Tibial artery (tissue), 4 donors: ENCODE results near the gene BPTF.
"Not testable (repeated sequence)": the region's sequence is repeated elsewhere in the genome, so short reads cannot be mapped to it uniquely, and the experiment has no call there.

Experiments
- DNase-seq, 2 donors: peaks; one replicate each; pipeline ENCODE4 v3.0.0-alpha.2; 2019
- H3K27ac ChIP-seq, 2 donors: fragments of 200-600 bp; sonication (generic) in 1 of 2; 1 replicate in 1 of 2; 2 replicates in 1 of 2; pipeline ENCODE4 v1.5.1; 2018 to 2019; ENCODE audit warnings: mild to moderate bottlenecking in 1 of 2
- H3K27me3 ChIP-seq, 2 donors: fragments of 200-600 bp; sonication (generic) in 1 of 2; one replicate each; pipeline versions ENCODE4 v1.5.1 to v1.6.0; 2016 to 2019
- H3K36me3 ChIP-seq, 3 donors: fragments of 200-600 bp; sonication (generic) in 2 of 3; one replicate each; pipeline ENCODE4 v1.5.1; 2016 to 2019; ENCODE audit warnings: mild to moderate bottlenecking in 2 of 3
- H3K4me1 ChIP-seq, 4 donors: fragments of 200-600 bp; sonication (generic) in 2 of 4; 1 replicate in 3 of 4; 2 replicates in 1 of 4; pipeline ENCODE4 v1.5.1; 2016 to 2019
- H3K4me3 ChIP-seq, 2 donors: fragments of 200-600 bp; sonication (generic) in 1 of 2; 1 replicate in 1 of 2; 2 replicates in 1 of 2; pipeline ENCODE4 v1.5.1; 2018 to 2019; ENCODE audit warnings: mild to moderate bottlenecking in 2 of 2
- H3K9me3 ChIP-seq, 3 donors: fragments of 200-600 bp; sonication (generic) in 1 of 3; one replicate each; pipeline ENCODE4 v1.5.1; 2016 to 2019
- intact Hi-C: fragments of 100-400 bp; cut with DNase I; formaldehyde crosslinking; loops from one replicate; pipeline ENCODE4 v1.15.0; 2023; ENCODE audit warnings: low total_unique reads
- TF ChIP-seq, protein P1 (sequence below), 2 experiments: fragments of 200-600 bp in 1 of 2; fragments of 450-650 bp in 1 of 2; IDR thresholded peaks; one replicate each; pipeline ENCODE4 v1.5.1; 2017 to 2019; ENCODE audit warnings: antibody characterized with exemption in 2 of 2, mild to moderate bottlenecking in 1 of 2, moderate library complexity in 1 of 2

Gene BPTF

DNA sequence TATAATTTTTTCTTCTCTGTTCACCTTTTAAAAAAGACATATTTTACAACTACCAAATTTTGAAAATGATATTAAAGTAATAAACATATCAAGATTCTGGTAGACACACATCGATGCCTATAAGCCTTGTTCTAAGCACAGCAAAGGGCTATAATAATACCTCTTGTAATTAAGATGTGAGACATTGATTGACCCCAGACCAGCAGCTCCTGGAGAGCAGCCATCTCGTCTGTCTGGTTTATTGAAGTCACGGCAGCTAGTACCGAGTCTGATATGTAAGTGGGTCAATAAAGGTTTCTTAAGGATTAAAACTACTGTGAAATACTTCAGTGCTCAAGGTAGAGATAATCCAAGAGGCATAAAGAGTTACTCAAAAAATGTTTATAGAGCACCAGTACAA lies 94.9 kb downstream of the BPTF start:
- DNase-seq = no peak
- intact Hi-C loops = no loop called here

DNA sequence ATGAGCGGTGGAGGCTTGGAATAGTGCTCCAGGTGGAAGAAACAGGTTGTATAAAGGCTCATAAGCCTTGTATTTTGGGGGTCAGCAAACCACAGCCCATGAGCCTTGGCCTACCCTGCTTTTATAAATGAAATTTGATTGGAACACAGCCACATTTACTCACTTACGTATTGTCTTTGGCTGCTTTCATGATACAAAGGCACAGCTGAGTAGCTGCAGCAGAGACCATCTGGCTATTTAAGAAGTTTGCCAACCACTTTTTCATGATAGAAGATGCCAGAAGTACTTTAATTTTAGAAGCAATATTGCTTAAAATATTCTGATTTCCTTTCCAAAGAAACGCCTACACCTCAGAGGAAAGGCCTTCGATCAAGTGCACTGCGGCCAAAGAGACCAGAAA lies 97.2 kb downstream of the BPTF start:
- Histone ChIP-seq H3K27me3 (no peaks in the 10 kb centered on the region), H3K4me3 (no peak overlapping the region), H3K9me3 (no peaks in the 10 kb centered on the region), H3K27ac (peak overlapping the region; percentile 11 to 18), H3K36me3 (peaks cover 39 to 88% (median 42%) of the 10 kb centered on the region in 3 donors), H3K4me1 (peaks cover 0 to 11% (median 5%) of the 10 kb centered on the region in 4 donors)
- no peak for DNase-seq
- TF ChIP-seq, protein P1, sequence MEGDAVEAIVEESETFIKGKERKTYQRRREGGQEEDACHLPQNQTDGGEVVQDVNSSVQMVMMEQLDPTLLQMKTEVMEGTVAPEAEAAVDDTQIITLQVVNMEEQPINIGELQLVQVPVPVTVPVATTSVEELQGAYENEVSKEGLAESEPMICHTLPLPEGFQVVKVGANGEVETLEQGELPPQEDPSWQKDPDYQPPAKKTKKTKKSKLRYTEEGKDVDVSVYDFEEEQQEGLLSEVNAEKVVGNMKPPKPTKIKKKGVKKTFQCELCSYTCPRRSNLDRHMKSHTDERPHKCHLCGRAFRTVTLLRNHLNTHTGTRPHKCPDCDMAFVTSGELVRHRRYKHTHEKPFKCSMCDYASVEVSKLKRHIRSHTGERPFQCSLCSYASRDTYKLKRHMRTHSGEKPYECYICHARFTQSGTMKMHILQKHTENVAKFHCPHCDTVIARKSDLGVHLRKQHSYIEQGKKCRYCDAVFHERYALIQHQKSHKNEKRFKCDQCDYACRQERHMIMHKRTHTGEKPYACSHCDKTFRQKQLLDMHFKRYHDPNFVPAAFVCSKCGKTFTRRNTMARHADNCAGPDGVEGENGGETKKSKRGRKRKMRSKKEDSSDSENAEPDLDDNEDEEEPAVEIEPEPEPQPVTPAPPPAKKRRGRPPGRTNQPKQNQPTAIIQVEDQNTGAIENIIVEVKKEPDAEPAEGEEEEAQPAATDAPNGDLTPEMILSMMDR (IDR thresholded peaks at IDR 0.05) = no peak
- intact Hi-C loops = no loop called here

More for the DNA sequence above, 94.9 kb downstream of the BPTF start:
- peaks cover 32 to 80% (median 34%) of the 10 kb centered on the region in 3 donors for H3K36me3 ChIP-seq
- no peak overlapping the region for H3K27ac ChIP-seq
- TF ChIP-seq, protein P1 (IDR thresholded peaks at IDR 0.05) = no peak
- H3K4me1 ChIP-seq = peaks cover 0 to 11% (median 5%) of the 10 kb centered on the region in 4 donors
- H3K9me3 ChIP-seq = no peaks in the 10 kb centered on the region
- no peaks in the 10 kb centered on the region for H3K27me3 ChIP-seq
- no peak overlapping the region for H3K4me3 ChIP-seq

DNA sequence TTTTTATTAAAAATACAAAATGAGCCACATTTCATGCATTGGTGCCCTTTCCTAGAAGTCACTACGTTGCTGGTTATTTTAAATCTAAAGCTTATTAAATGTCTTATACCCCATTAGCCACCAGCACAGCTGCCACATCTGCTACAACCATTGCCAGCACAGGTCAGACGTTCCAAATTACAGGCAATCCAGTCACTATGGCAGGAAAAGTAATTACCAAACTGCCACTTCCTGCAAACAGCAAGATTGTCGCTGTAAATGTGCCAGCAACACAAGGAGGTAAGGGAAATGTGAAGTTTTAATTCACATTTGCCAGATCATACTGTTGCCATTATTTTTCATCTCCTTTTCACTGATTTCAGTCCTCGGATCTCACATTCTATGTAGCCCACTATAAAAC lies 103.5 kb downstream of the BPTF start:
- H3K27me3 ChIP-seq, H3K4me1 ChIP-seq, H3K27ac ChIP-seq, H3K4me3 ChIP-seq, DNase-seq, H3K9me3 ChIP-seq, intact Hi-C loops: not testable (repeated sequence)
- peaks cover 81 to 98% (median 82%) of the 10 kb centered on the region in 3 donors for H3K36me3 ChIP-seq

DNA sequence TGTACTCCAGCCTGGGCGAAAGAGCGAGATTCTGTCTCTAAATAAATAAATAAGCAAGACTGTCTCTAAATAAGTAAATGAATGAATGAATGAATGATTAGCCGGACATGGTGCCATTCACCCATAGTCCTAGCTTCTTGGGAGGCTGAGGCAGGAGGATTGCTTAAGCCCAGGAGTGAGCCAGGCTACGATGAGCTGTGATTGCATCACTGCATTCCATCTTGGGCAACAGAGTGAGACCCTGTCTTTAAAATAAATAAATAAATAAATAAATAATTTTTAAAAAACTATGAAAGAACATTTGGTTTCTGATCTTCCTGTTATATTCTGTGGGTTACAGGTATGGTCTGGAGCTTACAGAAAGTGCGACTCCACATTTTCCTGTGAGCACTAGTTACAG lies 105.9 kb downstream of the BPTF start:
- intact Hi-C loops = no loop called here
- Histone ChIP-seq H3K9me3 (no peaks in the 10 kb centered on the region), H3K4me3 (no peak overlapping the region), H3K4me1 (no peaks in the 10 kb centered on the region), H3K27ac (no peak overlapping the region), H3K27me3 (no peaks in the 10 kb centered on the region), H3K36me3 (peaks cover 82 to 99% (median 87%) of the 10 kb centered on the region in 3 donors)
- TF ChIP-seq, protein P1 (IDR thresholded peaks at IDR 0.05) = no peak
- DNase-seq = no peak

DNA sequence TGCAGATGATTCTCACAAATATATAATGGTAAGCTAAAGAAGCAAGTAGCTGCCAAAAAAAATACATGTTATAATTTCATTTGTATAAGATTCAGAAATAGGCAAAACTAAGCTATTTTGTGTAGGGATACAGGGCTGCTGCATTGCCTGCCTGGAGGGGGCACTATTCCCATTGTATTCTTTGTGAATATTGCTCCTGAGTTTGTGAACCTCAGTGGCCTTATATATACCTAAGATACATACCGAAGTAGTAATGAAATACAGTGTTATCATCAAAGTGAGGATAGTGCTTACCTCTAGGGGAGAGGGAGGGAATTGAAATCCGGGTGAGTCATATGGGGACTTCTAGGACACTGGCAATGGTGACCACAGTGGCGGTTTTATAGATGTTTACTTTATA lies 117.5 kb downstream of the BPTF start:
- no peak overlapping the region for H3K4me3 ChIP-seq
- no peaks in the 10 kb centered on the region for H3K9me3 ChIP-seq
- TF ChIP-seq, protein P1 (IDR thresholded peaks at IDR 0.05) = no peak
- intact Hi-C loops = no loop called here
- no peaks in the 10 kb centered on the region for H3K4me1 ChIP-seq
- DNase-seq = no peak
- H3K27me3 ChIP-seq = no peaks in the 10 kb centered on the region
- peaks cover 58 to 96% (median 79%) of the 10 kb centered on the region in 3 donors for H3K36me3 ChIP-seq
- no peak overlapping the region for H3K27ac ChIP-seq

DNA sequence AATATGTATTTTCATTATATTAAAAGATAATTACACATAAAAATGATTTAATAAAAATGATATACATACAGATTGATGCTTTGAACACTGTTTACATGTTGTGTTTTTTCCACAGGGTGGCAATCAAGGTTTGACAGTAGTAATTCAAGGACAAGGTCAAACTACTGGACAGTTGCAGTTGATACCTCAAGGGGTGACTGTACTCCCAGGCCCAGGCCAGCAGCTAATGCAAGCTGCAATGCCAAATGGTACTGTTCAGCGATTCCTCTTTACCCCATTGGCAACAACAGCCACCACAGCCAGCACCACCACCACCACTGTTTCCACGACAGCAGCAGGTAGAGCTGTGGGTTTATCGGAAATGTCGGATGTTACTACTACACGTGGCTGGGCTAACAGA lies 118.7 kb downstream of the BPTF start:
- Histone ChIP-seq H3K27ac (no peak overlapping the region), H3K27me3 (no peaks in the 10 kb centered on the region), H3K36me3 (peaks cover 70 to 100% (median 89%) of the 10 kb centered on the region in 3 donors), H3K4me1 (no peaks in the 10 kb centered on the region), H3K4me3 (no peak overlapping the region), H3K9me3 (no peaks in the 10 kb centered on the region)
- TF ChIP-seq, protein P1 (IDR thresholded peaks at IDR 0.05) = no peak
- no peak for DNase-seq
- intact Hi-C loops = no loop called here
